Spleen (tissue), 13 donors: ENCODE results near the gene LENG8. TPM values are rescaled to one million over a fixed set of nuclear protein-coding genes. Genes with fewer than 3 reads are reported as not detected.

Experiments
- DNase-seq: peaks from one replicate; pipeline ENCODE4 v3.0.0-alpha.2; 2020
- H3K27ac ChIP-seq, 8 donors: fragments of 200-600 bp; sonication (generic) in 7 of 8; 1 replicate in 4 of 8; 2 replicates in 4 of 8; pipeline versions ENCODE4 v1.5.0 to v1.8.0; 2016 to 2021; ENCODE audit warnings: inconsistent platforms in 4 of 8, mild to moderate bottlenecking in 4 of 8, moderate library complexity in 1 of 8
- H3K27me3 ChIP-seq, 7 donors: fragments of 200-600 bp; sonication (generic) in 6 of 7; replicated peaks in 1 of 7; 1 replicate in 4 of 7; 2 replicates in 3 of 7; pipeline versions ENCODE4 v1.5.0 to v1.8.0; 2016 to 2021; ENCODE audit warnings: inconsistent platforms in 3 of 7, mild to moderate bottlenecking in 1 of 7
- H3K36me3 ChIP-seq, 6 donors: fragments of 200-600 bp; sonication (generic) in 5 of 6; 1 replicate in 4 of 6; 2 replicates in 2 of 6; pipeline versions ENCODE4 v1.5.0 to v1.8.0; 2016 to 2021; ENCODE audit warnings: inconsistent platforms in 2 of 6
- H3K4me1 ChIP-seq, 6 donors: fragments of 200-600 bp; sonication (generic) in 5 of 6; 1 replicate in 3 of 6; 2 replicates in 3 of 6; pipeline versions ENCODE4 v1.5.0 to v1.8.0; 2016 to 2021; ENCODE audit warnings: inconsistent platforms in 3 of 6
- H3K4me3 ChIP-seq, 8 donors: fragments of 200-600 bp; sonication (generic) in 7 of 8; 1 replicate in 4 of 8; 2 replicates in 4 of 8; pipeline versions ENCODE4 v1.5.0 to v1.8.0; 2016 to 2021; ENCODE audit warnings: inconsistent platforms in 4 of 8, mild to moderate bottlenecking in 4 of 8, moderate library complexity in 2 of 8
- H3K9me3 ChIP-seq, 8 donors: fragments of 200-600 bp; sonication (generic) in 7 of 8; 1 replicate in 4 of 8; 2 replicates in 4 of 8; pipeline versions ENCODE4 v1.5.0 to v1.8.0; 2016 to 2021; ENCODE audit warnings: inconsistent platforms in 4 of 8
- CTCF ChIP-seq, 11 experiments: fragments of 200-600 bp in 7 of 11; fragments of 450-650 bp in 4 of 11; sonication (generic) in 4 of 11; IDR thresholded peaks in 8 of 11; conservative IDR thresholded peaks in 3 of 11; 1 replicate in 7 of 11; 2 replicates in 4 of 11; pipeline versions ENCODE4 v1.4.0 to v1.8.0; 2016 to 2021; ENCODE audit warnings: antibody characterized with exemption in 11 of 11, inconsistent platforms in 4 of 11, mild to moderate bottlenecking in 1 of 11
- POLR2A ChIP-seq, 3 donors: fragments of 450-650 bp; IDR thresholded peaks; one replicate each; pipeline ENCODE4 v1.5.1; 2017; ENCODE audit warnings: antibody characterized with exemption in 3 of 3, mild to moderate bottlenecking in 1 of 3
- POLR2AphosphoS5 ChIP-seq, 3 donors: sonication (generic); formaldehyde crosslinking; IDR thresholded peaks; one replicate each; pipeline ENCODE4 v1.5.1; 2017; ENCODE audit warnings: antibody characterized with exemption in 3 of 3
- WGBS, 5 donors: extraction: QIAGEN DNeasy Blood & Tissue Kit in 3 of 5; methylation state at CpG; one replicate each; pipeline versions ENCODE4 v1.1.5 to v1.1.7; 2013 to 2018; 5-methylcytosine and 5-hydroxymethylcytosine counted together
- intact Hi-C: fragments of 100-400 bp; cut with DNase I; formaldehyde crosslinking; loops from one replicate; pipeline ENCODE4 v1.15.0; 2023; ENCODE audit warnings: low total_unique reads
- long read RNA-seq, 2 donors: transcript quantifications; one replicate each; lab custom pipeline, GENCODE V29; 2026
- polyA plus RNA-seq, 3 donors: library from polyadenylated mRNA; stranded (reverse); fragments of 200-250 nt; gene quantifications; one replicate each; pipeline ENCODE4 v1.2.1, GENCODE V29; 2013
- total RNA-seq, 7 donors: library from RNA; depleted of rRNA in 3 of 7; stranded (reverse); fragments of >200 nt in 3 of 7; fragmentation: NEBNext Ultra II Directional in 4 of 7; extraction: Animal tissue kit (Norgen Biotek cat#: 25700) in 4 of 7; gene quantifications; one replicate each; pipeline versions ENCODE4 v1.1.0 to v1.2.1, GENCODE V29; 2016 to 2021
- donor health status: healthy with polysubstance abuse.
- donor health status: DM: no; HTN: no; CAD: no; lungs with moderate emphysema.
- donor health status: DM: no; HTN: no; CAD: no.
- donor health status: Bipolar disorder and iron deficiency.
- donor health status: healthy.
- donor health status: DM: no; HTN: no; CAD: no.
- donor health status: DM: yes; HTN: yes; CAD: no.

LENG8 gene
- total RNA-seq (100 to 1,000 TPM; 123 to 280 (median 183) TPM), polyA plus RNA-seq (100 to 1,000 TPM in 2 of 3 donors, 10 to 100 TPM in 1; 69.2 to 293 (median 110) TPM)
- long read RNA-seq, donor 1, full-length matches to known transcripts = 3 of 95 reads
- long read RNA-seq, donor 1, partial matches to known transcripts = 81 of 95 reads
- long read RNA-seq, donor 1, other reads (novel, unspliced or antisense) = 11 of 95 reads
- long read RNA-seq, donor 2, transcript LENG8-207 (3 exons, 456 nt) = major isoform, 6 of 72 reads
- long read RNA-seq, donor 2, partial matches to known transcripts = 58 of 72 reads
- long read RNA-seq, donor 2, other reads (novel, unspliced or antisense) = 6 of 72 reads

- 0% methylated on average over 57 to 96 of the region's 96 CpGs for WGBS, 5 donors
- Histone ChIP-seq H3K9me3 (no peaks in the 10 kb centered on the region), H3K4me1 (peaks cover 23 to 74% (median 51%) of the 10 kb centered on the region in 6 donors), H3K27ac (peak within 1 kb of the TSS; percentile 93 to 99 (median 98)), H3K36me3 (peaks cover 2 to 66% (median 44%) of the 10 kb centered on the region in 6 donors), H3K27me3 (no peaks in the 10 kb centered on the region), H3K4me3 (peak within 1 kb of the TSS; percentile 51 to 98 (median 86))
- intact Hi-C loops = no loop called here
- TF ChIP-seq CTCF (IDR thresholded peaks at IDR 0.05 in 8 of 11, conservative IDR thresholded peaks at IDR 0.05 in 3 of 11) (peak in 5 of 11 experiments; percentile 9 to 33 (median 23)), POLR2AphosphoS5 (IDR thresholded peaks at IDR 0.05) (peak; percentile 99 to 100 (median 100)), POLR2A (IDR thresholded peaks at IDR 0.05) (peak; percentile 65 to 85 (median 76))
- peak; percentile 98 for DNase-seq
Observed at GRCh38 chr19:54448774-54449700, at the start of gene LENG8. Gene LENG8, plus strand, starts transcription at chr19:54449199. Its CDS starts 2,146 bp downstream, at chr19:54451345.

DNA sequence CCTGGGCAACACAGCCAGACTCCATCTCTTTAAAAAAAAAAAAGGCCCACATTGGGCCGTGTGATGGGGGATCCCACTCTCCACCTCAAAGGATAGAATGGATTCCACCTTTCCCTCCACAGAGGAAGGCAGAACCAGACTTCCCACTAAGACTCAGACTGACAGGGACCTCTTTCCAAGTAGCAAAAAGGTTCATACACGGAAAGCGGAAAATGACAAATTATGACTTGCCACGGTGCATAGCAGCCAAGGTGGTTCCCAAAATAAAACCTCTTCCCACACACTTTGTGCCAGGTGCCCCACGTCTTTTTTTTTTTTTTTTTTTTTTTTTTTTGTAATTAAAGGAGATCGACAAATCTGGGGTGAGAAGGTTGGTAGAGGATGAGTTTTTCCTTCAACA is 48.1 kb upstream of the LENG8 start:
- Histone ChIP-seq H3K4me3 (no peak overlapping the region), H3K9me3 (no peaks in the 10 kb centered on the region), H3K27ac (no peak overlapping the region), H3K36me3 (no peaks in the 10 kb centered on the region), H3K27me3 (peaks cover 0 to 31% (median 0%) of the 10 kb centered on the region in 7 donors), H3K4me1 (no peaks in the 10 kb centered on the region)
- 67 to 86% (median 84%) methylated on average over 6 of the region's 6 CpGs for WGBS, 5 donors
- TF ChIP-seq POLR2A (IDR thresholded peaks at IDR 0.05) (no peak), POLR2AphosphoS5 (IDR thresholded peaks at IDR 0.05) (no peak), CTCF (IDR thresholded peaks at IDR 0.05 in 8 of 11, conservative IDR thresholded peaks at IDR 0.05 in 3 of 11) (no peak)
- intact Hi-C loops = no loop called here
- DNase-seq = no peak

DNA sequence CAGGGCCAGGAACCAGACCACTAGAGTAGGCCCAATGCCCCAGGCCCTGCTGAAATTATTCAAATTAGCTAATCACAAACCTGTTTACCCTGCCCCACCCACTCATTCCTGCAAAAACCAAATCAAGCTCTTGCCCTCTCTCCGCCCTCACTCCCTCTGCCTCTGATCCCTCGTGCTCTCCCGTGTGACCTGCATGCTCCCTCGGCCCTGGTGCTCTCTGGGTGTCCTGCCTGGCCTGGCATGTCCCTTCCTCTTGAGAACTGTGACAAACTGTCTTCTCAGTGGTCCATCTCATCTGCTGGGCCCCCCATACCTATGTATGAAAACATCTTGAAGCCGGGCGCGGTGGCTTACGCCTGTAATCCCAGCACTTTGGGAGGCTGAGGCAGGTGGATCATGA is 45.9 kb upstream of the LENG8 start:
- WGBS, 5 donors = 82 to 94% (median 87%) methylated on average over 8 of the region's 8 CpGs
- TF ChIP-seq POLR2AphosphoS5 (IDR thresholded peaks at IDR 0.05) = no peak
- no peak for TF ChIP-seq POLR2A (IDR thresholded peaks at IDR 0.05)
- TF ChIP-seq CTCF (IDR thresholded peaks at IDR 0.05 in 8 of 11, conservative IDR thresholded peaks at IDR 0.05 in 3 of 11) = no peak
- no peak for DNase-seq
- no peaks in the 10 kb centered on the region for H3K36me3 ChIP-seq
- H3K4me1 ChIP-seq = no peaks in the 10 kb centered on the region
- no peak overlapping the region for H3K27ac ChIP-seq
- no peak overlapping the region for H3K4me3 ChIP-seq
- peaks cover 0 to 22% (median 0%) of the 10 kb centered on the region in 7 donors for H3K27me3 ChIP-seq
- intact Hi-C loops = no loop called here
- no peaks in the 10 kb centered on the region for H3K9me3 ChIP-seq

- Histone ChIP-seq H3K9me3 (peaks cover 0 to 4% (median 0%) of the 10 kb centered on the region in 8 donors), H3K4me1 (no peaks in the 10 kb centered on the region), H3K27ac (no peak overlapping the region), H3K27me3 (peaks cover 0 to 13% (median 0%) of the 10 kb centered on the region in 7 donors), H3K4me3 (no peak overlapping the region), H3K36me3 (no peaks in the 10 kb centered on the region)
- intact Hi-C loops = no loop called here
- DNase-seq = no peak
- TF ChIP-seq POLR2A (IDR thresholded peaks at IDR 0.05) (no peak), CTCF (IDR thresholded peaks at IDR 0.05 in 8 of 11, conservative IDR thresholded peaks at IDR 0.05 in 3 of 11) (no peak), POLR2AphosphoS5 (IDR thresholded peaks at IDR 0.05) (no peak)
Observed at GRCh38 chr19:54405628-54406027, 43.4 kb upstream of the LENG8 start.
